GM12878 (cell line): ENCODE data around the gene PIAS1. TPM values are rescaled to one million over a fixed set of nuclear protein-coding genes. Genes with fewer than 3 reads are reported as not detected.

Experiments
- ATAC-seq: fragments of 200-7000 bp; cut with Tn5 transposase; 3 replicates; pipeline ENCODE4 v1.9.1; 2020; ENCODE audit warnings: mild to moderate bottlenecking, moderate library complexity
- BruUV-seq: library from RNA; stranded (reverse); fragments of 400-500 nt; replicated peaks from 2 replicates; lab custom pipeline; 2021; lab: Mats Ljungman, UMichigan
- CTCF ChIA-PET: fragments of 300-600 bp; sonication (Branson Sonifier 250); formaldehyde crosslinking; extraction: SDS; loops from one replicate; lab custom pipeline; 2021; ENCODE audit warnings: inconsistent platforms; lab: Yijun Ruan, JAX
- POLR2A ChIA-PET: fragments of 350-600 bp; formaldehyde crosslinking; extraction: SDS; loops from one replicate; lab custom pipeline; 2021; ENCODE audit warnings: inconsistent platforms; lab: Charles Lee
- RAD21 ChIA-PET: fragments of 300-600 bp; sonication (Branson Sonifier 250); formaldehyde crosslinking; loops from one replicate; lab custom pipeline; 2023; ENCODE audit warnings: antibody characterized with exemption; ENCODE audit not compliant: unreplicated experiment; lab: Charles Lee
- SMC1A ChIA-PET: fragments of 300-600 bp; sonication (Branson Sonifier 250); formaldehyde crosslinking; loops from one replicate; lab custom pipeline; 2023; ENCODE audit not compliant: unreplicated experiment, uncharacterized antibody; lab: Charles Lee
- DNase-seq: peaks from one replicate; pipeline ENCODE4 v3.0.0-alpha.2; 2011; ENCODE audit warnings: low read depth, low spot score
- FAIRE-seq: peaks from 3 replicates; lab custom pipeline; 2011; peaks lifted over from hg19 to GRCh38; lab: Jason Lieb, UNC
- H2AFZ ChIP-seq: 2 replicates; pipeline ENCODE4 v1.6.0; 2011; ENCODE audit warnings: low read depth, low read length, control low read depth; ENCODE audit not compliant: control insufficient read depth
- H3K27ac ChIP-seq: 2 replicates; pipeline ENCODE4 v1.5.1; 2011; ENCODE audit warnings: control low read depth; ENCODE audit not compliant: control insufficient read depth, insufficient read depth
- H3K27me3 ChIP-seq, 2 experiments: replicated peaks in 1 of 2; 2 replicates each; pipeline versions ENCODE4 v1.6.0 to v1.6.1; 2011; ENCODE audit warnings: low read length in 1 of 2; ENCODE audit not compliant: control insufficient read depth in 2 of 2, insufficient read depth in 2 of 2
- H3K36me3 ChIP-seq, 2 experiments: 2 replicates each; pipeline ENCODE4 v1.5.1; 2011; ENCODE audit warnings: low read length in 1 of 2; ENCODE audit not compliant: control insufficient read depth in 2 of 2, insufficient read depth in 2 of 2
- H3K4me1 ChIP-seq: 2 replicates; pipeline ENCODE4 v1.6.1; 2011; ENCODE audit warnings: mild to moderate bottlenecking, low read length, moderate library complexity, mixed read lengths; ENCODE audit not compliant: control insufficient read depth, insufficient read depth
- H3K4me2 ChIP-seq: 2 replicates; pipeline ENCODE4 v1.6.0; 2011; ENCODE audit warnings: control low read depth; ENCODE audit not compliant: control insufficient read depth, insufficient read depth
- H3K4me3 ChIP-seq: fragments of 200-600 bp; sonication (generic); 2 replicates; pipeline ENCODE4 v1.5.1; 2016
- H3K79me2 ChIP-seq: 2 replicates; pipeline ENCODE4 v1.6.0; 2011; ENCODE audit warnings: low read length; ENCODE audit not compliant: control insufficient read depth, insufficient read depth
- H3K9ac ChIP-seq: 2 replicates; pipeline ENCODE4 v1.8.0; 2011; ENCODE audit warnings: low read length, control low read depth, mixed read lengths; ENCODE audit not compliant: control insufficient read depth, insufficient read depth
- H3K9me3 ChIP-seq: replicated peaks from 3 replicates; pipeline ENCODE4 v1.5.1; 2011; ENCODE audit warnings: mild to moderate bottlenecking, low read length; ENCODE audit not compliant: control insufficient read depth, insufficient read depth
- H4K20me1 ChIP-seq: 2 replicates; pipeline ENCODE4 v1.6.0; 2011; ENCODE audit not compliant: control insufficient read depth, insufficient read depth
- BCLAF1 ChIP-seq: fragments of 450-650 bp; IDR thresholded peaks from 2 replicates; pipeline ENCODE4 v1.6.1; 2017; ENCODE audit warnings: antibody characterized with exemption, mild to moderate bottlenecking, moderate library complexity
- ESRRA ChIP-seq: IDR thresholded peaks from 2 replicates; pipeline ENCODE4 v1.6.1; 2012; ENCODE audit warnings: mild to moderate bottlenecking, low read length, improper control_type of control experiment
- FOXM1 ChIP-seq: IDR thresholded peaks from 2 replicates; pipeline ENCODE4 v1.6.1; 2012; ENCODE audit warnings: low read depth, mild to moderate bottlenecking, inconsistent platforms, low read length, moderate library complexity
- IRF3 ChIP-seq: fragments of 450-650 bp; IDR thresholded peaks from 2 replicates; pipeline ENCODE4 v1.6.1; 2014; ENCODE audit warnings: mild to moderate bottlenecking
- MTA2 ChIP-seq: fragments of 450-650 bp; IDR thresholded peaks from 2 replicates; pipeline ENCODE4 v1.6.1; 2016; ENCODE audit warnings: low read depth, mild to moderate bottlenecking, moderate library complexity
- NFIC ChIP-seq: IDR thresholded peaks from 2 replicates; pipeline ENCODE4 v1.6.1; 2012; ENCODE audit warnings: low read depth, mild to moderate bottlenecking, inconsistent platforms, low read length, moderate library complexity
- NFYA ChIP-seq: IDR thresholded peaks from 2 replicates; pipeline ENCODE4 v1.6.1; 2011; ENCODE audit warnings: low read depth, mild to moderate bottlenecking, low read length, improper control_type of control experiment, borderline replicate concordance
- NR2C1 ChIP-seq: fragments of 450-650 bp; IDR thresholded peaks from 2 replicates; pipeline ENCODE4 v1.6.1; 2017; ENCODE audit warnings: antibody characterized with exemption, mild to moderate bottlenecking, moderate library complexity
- NR2F1 ChIP-seq: fragments of 450-650 bp; conservative IDR thresholded peaks from 2 replicates; pipeline ENCODE4 v1.6.1; 2017; ENCODE audit warnings: mild to moderate bottlenecking
- NRF1 ChIP-seq: conservative IDR thresholded peaks from 2 replicates; pipeline ENCODE4 v1.6.1; 2011; ENCODE audit warnings: mild to moderate bottlenecking, low read depth, low read length, improper control_type of control experiment
- RAD21 ChIP-seq: IDR thresholded peaks from 2 replicates; pipeline ENCODE4 v1.6.1; 2011; ENCODE audit warnings: mild to moderate bottlenecking, low read depth, low read length, moderate library complexity; ENCODE audit not compliant: insufficient read depth
- RUNX3 ChIP-seq: IDR thresholded peaks from 2 replicates; pipeline ENCODE4 v1.6.1; 2012; ENCODE audit warnings: low read length, inconsistent platforms
- SMAD1 ChIP-seq: fragments of 450-650 bp; IDR thresholded peaks from 2 replicates; pipeline ENCODE4 v1.6.1; 2018; ENCODE audit warnings: mild to moderate bottlenecking, low read depth; ENCODE audit not compliant: partially characterized antibody
- ZBTB11 ChIP-seq: fragments of 450-650 bp; formaldehyde crosslinking; IDR thresholded peaks from 2 replicates; pipeline ENCODE4 v1.5.0; 2022; ENCODE audit warnings: mild to moderate bottlenecking, missing genetic modification characterization
- ZNF207 ChIP-seq: fragments of 450-650 bp; IDR thresholded peaks from 2 replicates; pipeline ENCODE4 v1.6.1; 2014; ENCODE audit warnings: antibody characterized with exemption, mild to moderate bottlenecking, borderline replicate concordance
- ZZZ3 ChIP-seq: IDR thresholded peaks from 2 replicates; pipeline ENCODE4 v1.6.1; 2011; ENCODE audit warnings: low read depth; ENCODE audit not compliant: control insufficient read depth, insufficient read length
- WGBS: methylation state at CpG from one replicate; pipeline ENCODE4 v1.1.6; 2016; ENCODE audit warnings: low lambda C conversion rate; ENCODE audit not compliant: insufficient replicate concordance, insufficient coverage; ENCODE audit errors: missing lambda C conversion rate; 5-methylcytosine and 5-hydroxymethylcytosine counted together
- in situ Hi-C: fragments of 300-500 bp; cut with MboI; formaldehyde crosslinking; loops from 9 replicates; pipeline ENCODE4 v1.14.3; 2018; ENCODE audit warnings: mixed read lengths
- intact Hi-C: fragments of 100-400 bp; cut with micrococcal nuclease; formaldehyde crosslinking; loops from one replicate; pipeline ENCODE4 v1.14.2; 2022; ENCODE audit not compliant: unreplicated experiment
- polyA plus RNA-seq, 11 experiments: library from polyadenylated mRNA; depleted of rRNA in 4 of 11; unstranded in 6 of 11; stranded (reverse) in 5 of 11; fragments of >200 nt; fragmentation: Nextera tagmentation in 4 of 11; fragmentation: Illumina TruSeq in 1 of 11; extraction: Ambion mirVana in 4 of 11; extraction: Trizol in 1 of 11; gene quantifications; 1 replicate in 1 of 11; 2 replicates in 10 of 11; pipeline versions ENCODE4 v1.2.1 to v1.2.3, GENCODE V29; 2011 to 2016; ENCODE audit warnings: inconsistent platforms in 2 of 11, missing spikeins in 2 of 11, low read depth in 1 of 11
- total RNA-seq, 4 experiments: library from RNA; depleted of rRNA in 3 of 4; stranded (reverse); fragments of >200 nt in 3 of 4; fragmentation: Illumina TruSeq in 1 of 4; extraction: Trizol in 1 of 4; gene quantifications; 2 replicates each; pipeline versions ENCODE4 v1.2.1 to v1.2.3, GENCODE V29; 2013 to 2021

The PIAS1 gene
- total and polyA plus RNA-seq, 10 of the 15 experiments (the other 5 are each of a cell fraction or from before 2014, with no cell fraction given), result 20.2 to 96.3 (median 37.0) TPM

GRCh38 chr15:68152342-68152741, 98.2 kb downstream of the PIAS1 start:
- in situ Hi-C loops (loop anchor here (5.0 kb wide), 1 partner anchor 290 kb away; no protein-coding TSS in a partner anchor), intact Hi-C loops (loop anchor here (5.0 kb wide), 1 partner anchor 95 kb away; no protein-coding TSS in a partner anchor)
- DNase-seq, result no peak
- POLR2A ChIA-PET, result interaction anchor here (1.3 kb wide), 1 partner anchor 17 kb away, joined by 8 read pairs; no protein-coding TSS in a partner anchor
- CTCF ChIA-PET, result interaction anchor here (1.0 to 9.6 kb wide), 7 partner anchors 12 to 311 kb away, joined by 3 to 119 read pairs (median 5); no protein-coding TSS in a partner anchor
- Histone ChIP-seq H3K27ac (no peak overlapping the region), H3K9ac (no peak overlapping the region), H3K36me3 (peaks cover 6 to 22% of the 10 kb centered on the region in 2 experiments), H3K27me3 (no peaks in the 10 kb centered on the region), H3K9me3 (no peaks in the 10 kb centered on the region), H3K79me2 (no peaks in the 10 kb centered on the region; the same call in 1 of the 2 replicates), H3K4me3 (no peak overlapping the region), H4K20me1 (no peaks in the 10 kb centered on the region), H3K4me1 (no peaks in the 10 kb centered on the region), H2AFZ (no peak overlapping the region), H3K4me2 (no peak overlapping the region)
- 97% methylated on average over 2 of the region's 2 CpGs for WGBS
- TF ChIP-seq ZZZ3 (no peak), BCLAF1 (no peak), FOXM1 (no peak), NR2F1 (no peak), ZBTB11 (CRISPR knock-in tag) (no peak), IRF3 (no peak), ZNF207 (no peak), NRF1 (no peak), MTA2 (no peak), NR2C1 (no peak), NFIC (no peak), RAD21 (no peak), RUNX3 (no peak), NFYA (no peak), ESRRA (no peak), SMAD1 (no peak)
- SMC1A ChIA-PET, result interaction anchor here (0.6 to 7.0 kb wide), 14 partner anchors 9 to 290 kb away, joined by 3 to 97 read pairs (median 4); partner anchors contain the start of gene PIAS1
- no peak for ATAC-seq
- no peak for FAIRE-seq
- no TSS peak for BruUV-seq
- RAD21 ChIA-PET, result interaction anchor here (0.6 to 4.3 kb wide), 7 partner anchors 8 to 311 kb away, joined by 3 to 67 read pairs (median 4); partner anchors contain the start of gene PIAS1
